ENCODE data around the gene NLRP12.

Gene NLRP12

GRCh38 chr19:53826876-53827275 lies 2.8 kb upstream of the NLRP12 start:
- H3K4me3 ChIP-seq (ENCODE audit: low read depth, low read length), result no peak overlapping the region
- TF ChIP-seq, protein P1, sequence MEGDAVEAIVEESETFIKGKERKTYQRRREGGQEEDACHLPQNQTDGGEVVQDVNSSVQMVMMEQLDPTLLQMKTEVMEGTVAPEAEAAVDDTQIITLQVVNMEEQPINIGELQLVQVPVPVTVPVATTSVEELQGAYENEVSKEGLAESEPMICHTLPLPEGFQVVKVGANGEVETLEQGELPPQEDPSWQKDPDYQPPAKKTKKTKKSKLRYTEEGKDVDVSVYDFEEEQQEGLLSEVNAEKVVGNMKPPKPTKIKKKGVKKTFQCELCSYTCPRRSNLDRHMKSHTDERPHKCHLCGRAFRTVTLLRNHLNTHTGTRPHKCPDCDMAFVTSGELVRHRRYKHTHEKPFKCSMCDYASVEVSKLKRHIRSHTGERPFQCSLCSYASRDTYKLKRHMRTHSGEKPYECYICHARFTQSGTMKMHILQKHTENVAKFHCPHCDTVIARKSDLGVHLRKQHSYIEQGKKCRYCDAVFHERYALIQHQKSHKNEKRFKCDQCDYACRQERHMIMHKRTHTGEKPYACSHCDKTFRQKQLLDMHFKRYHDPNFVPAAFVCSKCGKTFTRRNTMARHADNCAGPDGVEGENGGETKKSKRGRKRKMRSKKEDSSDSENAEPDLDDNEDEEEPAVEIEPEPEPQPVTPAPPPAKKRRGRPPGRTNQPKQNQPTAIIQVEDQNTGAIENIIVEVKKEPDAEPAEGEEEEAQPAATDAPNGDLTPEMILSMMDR (IDR thresholded peaks at IDR 0.05; ENCODE audit: control insufficient read depth, extremely low read depth, insufficient read depth), result no peak
- DNase-seq (ENCODE audit: low read depth), result no peak

DNA sequence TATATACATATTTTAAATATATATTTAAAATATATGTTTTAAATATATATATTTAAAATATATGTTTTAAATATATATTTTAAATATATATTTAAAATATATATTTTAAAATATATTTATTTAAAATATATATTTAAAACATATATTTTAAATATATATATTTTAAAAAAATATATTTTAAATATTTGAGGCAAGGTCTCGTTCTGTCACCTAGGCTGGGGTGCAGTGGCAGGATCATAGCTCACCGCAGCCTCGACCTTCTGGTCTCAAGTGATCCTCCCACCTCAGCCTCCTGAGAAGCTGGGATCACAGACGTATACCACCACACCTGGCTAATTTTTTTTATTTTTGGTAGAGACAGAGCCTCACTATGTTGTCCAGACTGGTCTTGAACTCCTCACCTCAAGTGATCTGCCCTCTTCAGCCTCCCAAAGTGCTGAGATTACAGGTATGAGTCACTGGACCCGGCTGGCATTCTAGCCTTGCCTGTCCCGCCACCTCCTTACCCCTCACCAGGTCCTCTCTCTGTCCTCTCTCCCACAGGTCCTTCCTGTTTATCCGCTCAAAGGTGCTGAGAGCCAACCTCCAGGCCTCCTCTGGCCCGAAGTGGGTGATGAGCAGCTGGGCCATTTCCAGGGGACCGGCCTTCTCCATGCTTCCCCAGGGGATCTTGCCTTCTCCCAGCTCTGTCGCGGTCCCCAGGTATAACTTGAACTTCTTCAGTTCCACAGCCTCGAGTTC lies 564 bp downstream of the NLRP12 start:
- TF ChIP-seq, protein P1 (IDR thresholded peaks at IDR 0.05; ENCODE audit: control insufficient read depth, extremely low read depth, insufficient read depth), result no peak
- DNase-seq (ENCODE audit: low read depth), result no peak
- no peak overlapping the region for H3K4me3 ChIP-seq (ENCODE audit: low read depth, low read length)

DNA sequence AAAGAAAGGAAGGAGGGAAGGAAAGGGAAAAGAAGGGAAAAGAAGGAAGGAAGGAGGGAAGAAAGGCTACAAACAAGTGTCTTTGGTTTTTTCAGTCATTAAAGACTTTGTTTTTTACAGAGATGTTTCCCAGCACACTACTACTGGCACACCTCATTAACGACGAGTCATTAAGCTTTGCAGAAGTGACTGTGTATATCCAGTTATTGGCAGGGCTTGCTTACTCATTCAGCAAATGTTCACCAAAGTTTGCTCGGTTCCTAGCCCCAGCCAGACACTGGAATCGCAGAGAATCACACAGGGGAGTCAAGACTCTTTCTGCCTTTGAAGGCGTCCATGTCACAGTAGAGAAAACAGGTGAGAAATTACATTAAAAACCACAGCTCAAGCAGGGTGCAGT lies 4.3 kb downstream of the NLRP12 start:
- H3K4me3 ChIP-seq (ENCODE audit: low read depth, low read length), result no peak overlapping the region
- no peak for DNase-seq (ENCODE audit: low read depth)
- TF ChIP-seq, protein P1 (IDR thresholded peaks at IDR 0.05; ENCODE audit: control insufficient read depth, extremely low read depth, insufficient read depth), result no peak

GRCh38 chr19:53818756-53819155 lies 5.4 kb downstream of the NLRP12 start:
- TF ChIP-seq, protein P1 (IDR thresholded peaks at IDR 0.05; ENCODE audit: control insufficient read depth, extremely low read depth, insufficient read depth), result no peak
- no peak overlapping the region for H3K4me3 ChIP-seq (ENCODE audit: low read depth, low read length)
- DNase-seq (ENCODE audit: low read depth), result no peak

DNA sequence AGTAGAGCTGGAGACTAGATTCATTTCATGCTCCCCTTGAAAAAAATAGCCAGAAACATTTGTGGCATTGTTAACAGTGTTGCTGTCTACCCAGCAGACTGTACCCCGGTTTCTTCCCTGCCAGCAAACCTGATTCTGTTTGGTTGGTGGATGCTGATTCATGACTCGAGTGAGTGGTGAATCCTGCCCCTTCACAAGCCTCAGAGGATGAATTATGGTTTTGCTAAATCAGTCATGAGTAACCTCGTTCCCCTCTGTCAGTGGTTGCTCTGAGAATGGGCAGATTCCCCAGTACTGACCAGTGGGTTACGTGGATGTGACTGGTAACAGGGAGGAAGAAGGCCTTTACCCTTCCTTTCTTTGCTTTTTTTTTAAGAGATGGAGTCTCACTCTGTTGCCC lies 10.1 kb downstream of the NLRP12 start:
- no peak overlapping the region for H3K4me3 ChIP-seq (ENCODE audit: low read depth, low read length)
- TF ChIP-seq, protein P1 (IDR thresholded peaks at IDR 0.05; ENCODE audit: control insufficient read depth, extremely low read depth, insufficient read depth), result no peak
- no peak for DNase-seq (ENCODE audit: low read depth)

DNA sequence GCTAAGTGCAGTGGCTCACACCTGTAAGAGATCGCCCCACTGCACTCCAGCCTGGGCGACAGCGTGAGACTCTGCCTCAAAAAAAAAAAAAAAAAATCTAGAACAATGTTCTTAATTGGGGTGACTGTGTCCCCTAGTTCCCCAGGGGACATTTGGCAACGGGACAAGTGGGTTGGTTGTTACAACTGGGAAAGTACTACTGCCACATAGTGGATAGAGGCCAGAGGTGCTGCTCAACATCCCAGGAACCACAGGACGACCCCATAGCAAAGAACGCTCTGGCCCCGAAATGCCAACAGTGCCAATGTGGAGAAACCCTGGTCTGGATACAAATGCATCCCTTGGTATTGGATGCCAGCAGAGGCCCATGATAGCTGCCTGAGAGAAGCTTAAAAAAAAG lies 11.8 kb downstream of the NLRP12 start:
- H3K4me3 ChIP-seq (ENCODE audit: low read depth, low read length), result no peak overlapping the region
- TF ChIP-seq, protein P1 (IDR thresholded peaks at IDR 0.05; ENCODE audit: control insufficient read depth, extremely low read depth, insufficient read depth), result no peak
- DNase-seq (ENCODE audit: low read depth), result no peak

GRCh38 chr19:53810891-53811290 lies 13.2 kb downstream of the NLRP12 start:
- TF ChIP-seq, protein P1 (IDR thresholded peaks at IDR 0.05; ENCODE audit: control insufficient read depth, extremely low read depth, insufficient read depth), result no peak
- DNase-seq (ENCODE audit: low read depth), result no peak
- H3K4me3 ChIP-seq (ENCODE audit: low read depth, low read length), result no peak overlapping the region
